Ectodermal cell (in vitro differentiated cells): ENCODE measurements around the gene TBC1D22A.

Source experiments
- H3K27ac ChIP-seq: 2 replicates; pipeline ENCODE4 v1.7.0; 2013; ENCODE audit warnings: mild to moderate bottlenecking, low read depth, low read length; ENCODE audit not compliant: insufficient read depth, poor library complexity, severe bottlenecking
- H3K27me3 ChIP-seq: 2 replicates; pipeline ENCODE4 v1.7.0; 2013; ENCODE audit warnings: mild to moderate bottlenecking, low read length; ENCODE audit not compliant: insufficient read depth, control insufficient read depth, poor library complexity, severe bottlenecking
- H3K36me3 ChIP-seq: one replicate; pipeline ENCODE4 v1.7.0; 2013; ENCODE audit warnings: low read length; ENCODE audit not compliant: control insufficient read depth, insufficient read depth
- H3K4me1 ChIP-seq: one replicate; pipeline ENCODE4 v1.7.0; 2013; ENCODE audit warnings: low read length; ENCODE audit not compliant: control insufficient read depth, insufficient read depth
- H3K4me3 ChIP-seq: 2 replicates; pipeline ENCODE4 v1.7.0; 2013; ENCODE audit warnings: low read depth, low read length, control low read depth; ENCODE audit not compliant: insufficient read depth
- H3K9me3 ChIP-seq: 2 replicates; pipeline ENCODE4 v1.7.0; 2013; ENCODE audit warnings: mild to moderate bottlenecking, low read length, moderate library complexity; ENCODE audit not compliant: control insufficient read depth
- WGBS, 2 experiments: methylation state at CpG; one replicate each; pipeline ENCODE4 v1.1.7; 2013; ENCODE audit warnings: missing lambda C conversion rate in 2 of 2; 5-methylcytosine and 5-hydroxymethylcytosine counted together

TBC1D22A gene

DNA sequence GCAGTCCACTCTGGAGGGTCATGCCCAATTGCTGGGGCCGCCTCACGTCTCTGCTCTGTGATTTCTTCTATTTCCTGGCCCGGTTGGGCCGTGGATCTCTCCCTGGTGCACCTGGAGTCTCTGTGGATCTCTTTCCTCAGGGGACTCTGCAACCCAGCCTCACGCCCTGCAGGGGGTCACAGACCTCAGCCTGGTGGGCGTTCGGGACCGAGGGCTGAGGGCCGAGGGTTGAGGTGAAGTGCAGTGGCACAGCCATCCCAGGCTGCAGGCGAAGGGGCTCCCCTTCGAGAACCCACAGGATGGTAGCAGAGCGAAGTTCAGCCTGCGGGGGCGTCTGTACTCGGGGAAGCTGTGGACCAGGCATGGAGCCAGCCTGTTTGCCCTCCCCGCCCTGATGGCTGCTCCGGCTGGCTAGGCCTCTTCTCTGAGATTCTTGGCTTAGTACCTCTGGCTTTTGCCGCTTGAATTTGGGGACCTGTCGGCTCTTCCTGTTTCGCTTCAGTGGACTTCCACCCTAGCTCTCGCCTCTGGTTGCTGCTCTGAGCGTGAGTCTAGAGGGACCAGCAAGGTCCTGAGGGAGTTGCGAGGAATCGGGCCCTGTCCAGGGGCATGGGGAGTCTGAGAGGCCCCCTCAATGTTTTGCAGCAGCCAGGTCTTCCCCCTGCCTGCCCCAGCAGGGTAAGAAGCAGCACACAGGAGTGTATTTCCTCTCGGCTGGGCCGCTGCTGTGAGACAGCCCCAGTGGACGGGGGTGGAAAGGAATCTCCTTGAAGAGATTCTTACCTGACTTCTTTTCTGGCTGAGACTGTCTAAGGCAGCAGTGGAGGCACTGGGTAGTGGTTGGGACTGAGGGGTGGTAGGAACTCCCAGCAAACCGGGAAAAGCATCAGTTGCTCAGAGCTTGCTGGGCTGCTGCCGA, 140.8 kb downstream of the TBC1D22A start:
- 90 to 91% methylated on average over 29 of the region's 29 CpGs for WGBS, 2 experiments
- Histone ChIP-seq H3K36me3 (no peaks in the 10 kb centered on the region), H3K9me3 (no peaks in the 10 kb centered on the region), H3K27ac (no peak overlapping the region), H3K4me1 (peaks cover 6% of the 10 kb centered on the region), H3K27me3 (no peaks in the 10 kb centered on the region), H3K4me3 (no peak overlapping the region)

- H3K9me3 ChIP-seq: no peaks in the 10 kb centered on the region
- H3K4me3 ChIP-seq: no peak overlapping the region
- 94 to 96% methylated on average over 15 of the region's 15 CpGs for WGBS, 2 experiments
- no peak overlapping the region for H3K27ac ChIP-seq
- no peaks in the 10 kb centered on the region for H3K27me3 ChIP-seq
- no peaks in the 10 kb centered on the region for H3K36me3 ChIP-seq
- H3K4me1 ChIP-seq: peaks cover 12% of the 10 kb centered on the region
These were observed 143.0 kb downstream of the TBC1D22A start for GRCh38 chr22:46905415-46905814.

DNA sequence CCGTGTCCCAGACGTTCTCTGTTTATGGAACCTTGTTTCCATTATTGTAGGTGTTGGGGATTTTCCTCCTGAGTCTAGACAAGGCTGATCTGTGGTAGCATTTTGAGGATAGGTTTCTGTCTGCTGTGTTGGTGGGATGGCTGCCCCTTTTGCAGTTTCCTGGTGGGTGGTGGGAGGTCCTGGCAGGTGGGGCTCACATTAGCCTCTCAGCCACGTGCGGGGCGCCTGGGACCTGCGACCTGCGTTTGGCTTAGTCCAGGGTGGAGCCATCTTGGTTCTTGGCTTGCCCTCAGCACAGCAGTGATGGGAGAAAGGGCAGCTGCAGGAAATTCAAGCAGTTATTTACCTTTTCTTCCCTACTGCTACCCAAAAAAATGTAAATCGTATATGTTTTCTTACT, 143.4 kb downstream of the TBC1D22A start:
- no peaks in the 10 kb centered on the region for H3K9me3 ChIP-seq
- WGBS, 2 experiments: 86 to 94% methylated on average over 8 of the region's 8 CpGs

DNA sequence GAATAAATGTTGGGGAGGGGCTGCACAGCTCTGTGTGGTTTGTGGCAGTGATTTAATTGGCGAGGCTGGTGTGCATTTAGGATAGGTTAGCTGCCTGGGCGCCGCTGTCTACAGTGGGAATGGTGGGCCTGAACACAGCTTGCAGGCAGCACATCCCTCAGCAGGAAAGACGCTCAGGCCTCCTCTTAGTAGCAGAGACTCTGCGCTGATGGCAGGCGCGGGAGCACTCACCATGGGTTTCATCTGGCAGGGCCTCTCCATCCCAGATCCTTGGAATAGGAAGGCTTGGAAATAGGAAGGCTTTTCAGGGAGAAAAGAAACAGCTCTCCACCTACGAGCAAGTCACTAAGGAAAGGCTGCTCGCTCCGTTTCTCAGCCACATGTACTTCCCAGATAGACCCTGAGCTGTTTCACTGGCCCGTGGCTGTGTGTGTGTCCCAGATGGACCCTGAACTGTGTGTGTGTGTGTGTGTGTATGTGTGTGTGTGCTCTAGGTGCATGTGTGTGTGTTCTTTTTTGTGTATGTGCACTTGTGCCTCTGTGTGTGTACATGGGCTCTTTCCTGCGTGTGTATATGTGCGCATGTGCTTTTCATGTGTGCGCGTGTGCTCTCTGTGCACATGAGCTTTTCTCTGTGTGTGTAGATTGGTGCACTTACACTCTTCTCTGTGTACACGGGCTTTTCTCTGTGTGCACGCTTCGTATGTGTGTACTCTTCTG, 144.0 kb downstream of the TBC1D22A start:
- 95 to 96% methylated on average over 18 of the region's 18 CpGs for WGBS, 2 experiments
- no peaks in the 10 kb centered on the region for H3K27me3 ChIP-seq
- H3K4me3 ChIP-seq: no peak overlapping the region
- no peak overlapping the region for H3K27ac ChIP-seq
- no peaks in the 10 kb centered on the region for H3K9me3 ChIP-seq
- H3K36me3 ChIP-seq: no peaks in the 10 kb centered on the region
- peaks cover 12% of the 10 kb centered on the region for H3K4me1 ChIP-seq

More for the DNA sequence above, 143.4 kb downstream of the TBC1D22A start:
- no peaks in the 10 kb centered on the region for H3K27me3 ChIP-seq
- H3K36me3 ChIP-seq: no peaks in the 10 kb centered on the region
- no peak overlapping the region for H3K27ac ChIP-seq
- no peak overlapping the region for H3K4me3 ChIP-seq
- H3K4me1 ChIP-seq: peaks cover 12% of the 10 kb centered on the region

GRCh38 chr22:46907241-46908215, 145.1 kb downstream of the TBC1D22A start:
- H3K4me3 ChIP-seq: no peak overlapping the region
- no peaks in the 10 kb centered on the region for H3K9me3 ChIP-seq
- H3K27me3 ChIP-seq: no peaks in the 10 kb centered on the region
- H3K4me1 ChIP-seq: peaks cover 12% of the 10 kb centered on the region
- 91 to 94% methylated on average over 24 of the region's 24 CpGs for WGBS, 2 experiments
- H3K27ac ChIP-seq: no peak overlapping the region
- no peaks in the 10 kb centered on the region for H3K36me3 ChIP-seq

DNA sequence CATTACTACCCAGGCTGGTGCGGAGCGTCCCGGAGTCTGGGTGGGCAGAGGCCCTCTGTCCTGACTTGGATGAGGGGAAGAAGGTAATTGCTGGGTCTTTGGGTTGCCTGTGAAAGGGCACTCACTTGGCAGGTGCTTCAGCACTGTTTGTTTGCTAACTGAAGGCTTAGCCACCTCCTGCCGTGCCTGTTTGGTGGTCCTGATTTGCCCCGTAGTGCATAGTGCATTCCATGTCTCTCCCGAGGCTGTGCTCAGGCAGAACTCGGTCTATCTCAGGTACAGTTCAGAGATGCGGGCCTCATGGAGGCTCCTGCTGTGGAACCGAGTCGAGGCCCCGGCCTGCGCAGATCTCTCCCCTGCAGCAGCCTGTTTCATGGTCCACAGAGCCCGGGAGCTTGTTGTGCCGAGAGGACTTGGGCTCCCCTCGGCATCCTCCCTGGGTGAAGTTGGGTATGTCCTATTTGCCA, 146.2 kb downstream of the TBC1D22A start:
- 69 to 71% methylated on average over 15 of the region's 15 CpGs for WGBS, 2 experiments
- Histone ChIP-seq H3K9me3 (no peaks in the 10 kb centered on the region), H3K27ac (no peak overlapping the region), H3K27me3 (no peaks in the 10 kb centered on the region), H3K36me3 (no peaks in the 10 kb centered on the region), H3K4me1 (peaks cover 12% of the 10 kb centered on the region), H3K4me3 (no peak overlapping the region)

DNA sequence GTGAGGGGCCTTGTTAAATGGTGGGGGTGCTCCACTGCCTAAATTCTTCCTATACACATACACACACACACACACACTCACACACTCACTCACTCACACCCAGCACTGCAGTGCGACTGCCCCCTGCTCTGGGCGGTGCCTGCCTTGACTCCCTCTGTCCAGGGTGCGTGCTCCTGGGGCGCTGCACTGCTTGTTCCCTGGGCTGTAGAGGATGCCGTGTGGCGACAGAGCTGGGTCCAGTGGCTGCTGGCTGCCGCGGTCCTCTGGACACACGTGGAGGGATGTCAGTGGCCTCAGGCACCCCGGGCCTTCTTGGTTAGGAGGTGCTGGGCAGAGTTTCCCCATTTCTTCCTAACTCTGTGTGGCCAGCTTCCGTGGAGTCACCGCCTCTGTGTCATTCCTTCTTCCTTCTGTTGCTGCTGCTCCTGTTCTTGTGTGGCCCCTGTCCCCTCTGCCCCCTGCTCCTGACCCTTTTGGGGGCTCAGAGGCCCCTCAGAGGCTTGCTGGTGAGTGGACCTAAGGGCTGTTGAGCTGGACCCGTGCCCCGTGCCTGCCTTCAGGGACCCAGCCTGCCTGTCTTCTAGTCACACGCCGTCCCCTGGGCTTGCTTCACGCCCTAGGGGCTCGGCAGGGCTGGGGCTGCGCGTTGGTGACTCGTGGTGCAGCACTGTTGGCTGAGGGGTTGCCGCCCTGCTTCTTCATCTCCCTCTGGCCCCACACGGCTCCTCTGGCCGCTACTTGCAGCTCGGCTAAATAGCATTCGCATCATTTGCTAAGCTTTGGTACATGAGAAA, 147.0 kb downstream of the TBC1D22A start:
- Histone ChIP-seq H3K9me3 (no peaks in the 10 kb centered on the region), H3K36me3 (no peaks in the 10 kb centered on the region), H3K27ac (no peak overlapping the region), H3K4me1 (peaks cover 12% of the 10 kb centered on the region), H3K4me3 (no peak overlapping the region), H3K27me3 (no peaks in the 10 kb centered on the region)
- 92 to 93% methylated on average over 26 of the region's 26 CpGs for WGBS, 2 experiments

- no peaks in the 10 kb centered on the region for H3K36me3 ChIP-seq
- H3K27ac ChIP-seq: no peak overlapping the region
- H3K4me1 ChIP-seq: peaks cover 12% of the 10 kb centered on the region
- 93 to 94% methylated on average over 9 of the region's 9 CpGs for WGBS, 2 experiments
- H3K27me3 ChIP-seq: no peaks in the 10 kb centered on the region
- H3K9me3 ChIP-seq: no peaks in the 10 kb centered on the region
- H3K4me3 ChIP-seq: no peak overlapping the region
These were observed 148.2 kb downstream of the TBC1D22A start for GRCh38 chr22:46910624-46911023.

- Histone ChIP-seq H3K4me3 (no peak overlapping the region), H3K27ac (no peak overlapping the region), H3K4me1 (peaks cover 12% of the 10 kb centered on the region), H3K36me3 (no peaks in the 10 kb centered on the region), H3K27me3 (no peaks in the 10 kb centered on the region), H3K9me3 (no peaks in the 10 kb centered on the region)
- 91 to 96% methylated on average over 10 of the region's 10 CpGs for WGBS, 2 experiments
These were observed 148.9 kb downstream of the TBC1D22A start for GRCh38 chr22:46911346-46911745.
